HG03175 (cell line): Measurements from ENCODE around the gene COQ8A.
"Not testable (repeated sequence)": the region's sequence is repeated elsewhere in the genome, so short reads cannot be mapped to it uniquely, and the experiment has no call there.

Experiments used
- ATAC-seq: cut with Tn5 transposase; IDR thresholded peaks from one replicate; pipeline ENCODE4 v1.9.1; 2021; ENCODE audit warnings: mild to moderate bottlenecking, moderate library complexity; ENCODE audit not compliant: unreplicated experiment

Gene COQ8A

DNA sequence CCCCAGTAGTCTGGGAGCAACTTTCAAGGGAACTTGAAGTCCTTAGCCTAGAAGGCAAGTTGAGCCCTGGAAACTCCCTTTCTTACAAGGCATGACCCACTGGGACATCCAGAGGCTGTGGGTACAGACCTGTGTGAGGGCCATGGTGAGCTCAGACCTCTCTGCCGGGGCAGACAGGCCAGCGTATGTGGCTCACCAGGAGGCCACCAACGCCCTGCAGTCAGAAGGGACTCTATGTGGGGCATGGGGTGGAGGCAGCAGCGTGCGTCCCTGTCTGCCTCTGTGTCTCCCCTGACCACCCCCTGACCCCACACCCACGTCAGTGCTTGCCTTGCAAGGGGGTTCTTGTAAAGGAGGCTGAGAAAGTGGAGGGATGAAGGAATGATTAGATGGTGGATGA lies 10.8 kb downstream of the COQ8A start:
- ATAC-seq, result no peak

DNA sequence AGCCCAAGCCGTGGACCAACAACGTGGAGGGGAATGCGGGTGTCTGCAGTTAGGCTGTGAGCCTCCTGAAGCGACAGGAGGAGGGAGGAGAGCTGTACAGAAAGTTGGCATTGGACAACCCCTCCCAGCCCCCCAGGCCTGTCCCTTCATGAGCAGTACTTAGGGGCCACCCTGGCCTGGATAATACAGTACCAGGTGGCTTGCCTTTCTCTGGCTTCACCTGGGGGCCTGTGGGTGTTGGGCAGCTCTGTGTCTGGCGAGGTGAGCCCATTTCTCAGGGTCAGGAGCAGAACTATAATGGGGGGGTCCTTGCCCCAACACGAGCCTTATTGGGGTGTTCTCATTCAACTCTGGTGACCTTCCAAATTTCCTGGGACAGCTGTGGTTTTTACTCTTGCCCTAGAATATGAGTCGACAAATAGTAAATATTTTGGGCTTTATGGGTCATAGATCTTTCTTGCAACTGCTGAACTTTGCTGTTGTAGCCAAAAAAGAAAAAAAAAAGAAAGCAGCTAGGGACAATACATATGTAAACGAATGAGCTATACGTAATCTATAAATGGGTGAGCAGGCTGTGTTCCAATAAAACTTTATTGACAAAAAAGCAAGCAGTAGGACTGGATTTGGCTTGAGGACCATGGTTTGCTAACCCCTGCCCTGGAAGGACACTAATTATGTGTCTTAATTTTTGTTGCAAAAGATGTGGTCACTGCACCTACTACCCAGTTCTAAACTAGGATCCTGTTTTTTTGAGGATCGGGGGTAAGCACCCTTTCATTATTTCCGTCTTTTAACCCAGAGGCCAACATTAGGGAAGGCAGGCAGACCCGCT lies 11.4 kb downstream of the COQ8A start:
- no peak for ATAC-seq

DNA sequence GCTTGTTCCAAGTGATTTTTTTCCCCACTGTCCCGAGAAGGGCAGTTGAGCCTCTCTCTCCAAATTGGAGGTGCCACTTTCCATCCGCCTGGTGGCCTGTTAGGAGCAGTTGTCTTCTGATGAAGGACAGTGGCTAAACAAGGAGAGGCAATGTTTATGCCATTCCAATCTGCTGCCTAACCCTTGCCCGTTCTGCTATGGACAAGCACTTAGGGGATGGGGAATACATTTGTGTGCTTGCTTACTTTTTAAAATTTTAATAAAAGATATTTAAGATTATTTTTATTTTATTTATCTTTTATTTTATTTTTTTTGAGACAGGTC lies 12.0 kb downstream of the COQ8A start:
- ATAC-seq, result no peak

DNA sequence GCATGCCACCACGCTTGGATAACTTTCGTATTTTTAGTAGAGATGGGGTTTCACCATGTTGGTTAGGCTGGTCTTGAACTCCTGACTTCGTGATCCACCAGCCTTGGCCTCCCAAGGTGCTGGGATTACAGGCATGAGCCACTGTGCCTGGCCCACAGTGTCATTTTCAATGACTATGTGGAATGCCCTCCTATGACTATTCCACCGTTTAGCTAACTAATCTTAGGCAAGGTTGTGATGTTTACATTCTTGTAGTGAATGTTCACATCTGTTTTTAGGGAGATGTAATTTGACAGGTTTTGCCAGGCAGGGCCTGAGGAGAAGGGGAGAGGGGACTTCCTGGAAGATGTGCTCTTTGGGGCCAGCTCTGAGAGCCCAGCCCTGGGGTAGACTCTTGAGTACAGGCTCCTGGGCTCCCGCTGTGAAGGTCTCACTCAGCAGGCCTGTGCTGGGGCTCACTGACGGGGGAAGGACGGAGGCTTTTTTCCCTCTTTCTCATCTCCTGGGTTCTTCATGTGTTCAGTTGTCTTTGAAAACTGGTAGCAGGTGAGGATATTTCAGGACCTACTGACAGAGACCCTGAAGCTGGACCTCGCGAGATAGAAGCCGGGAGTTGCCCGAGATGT lies 13.2 kb downstream of the COQ8A start:
- ATAC-seq, result no peak

DNA sequence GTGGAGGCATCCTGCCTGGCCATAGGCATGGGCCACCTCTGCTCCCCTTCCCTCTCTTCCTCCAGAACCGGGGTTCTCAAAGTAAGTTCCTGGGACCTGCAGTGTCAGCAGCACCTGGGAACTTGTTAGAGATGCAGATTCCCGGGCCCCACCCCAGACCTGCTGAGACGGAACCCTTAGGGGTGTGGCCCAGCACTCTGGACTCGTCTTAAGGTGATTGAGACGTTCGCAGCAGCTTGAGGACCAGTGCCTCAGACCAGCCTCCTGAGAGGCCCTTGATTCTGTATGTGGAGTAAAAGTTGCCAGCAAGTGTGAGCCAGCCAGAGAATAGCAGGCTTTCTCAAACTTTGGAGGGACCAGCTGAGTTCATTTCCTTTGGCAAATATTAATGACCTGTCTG lies 14.2 kb downstream of the COQ8A start:
- no peak for ATAC-seq

DNA sequence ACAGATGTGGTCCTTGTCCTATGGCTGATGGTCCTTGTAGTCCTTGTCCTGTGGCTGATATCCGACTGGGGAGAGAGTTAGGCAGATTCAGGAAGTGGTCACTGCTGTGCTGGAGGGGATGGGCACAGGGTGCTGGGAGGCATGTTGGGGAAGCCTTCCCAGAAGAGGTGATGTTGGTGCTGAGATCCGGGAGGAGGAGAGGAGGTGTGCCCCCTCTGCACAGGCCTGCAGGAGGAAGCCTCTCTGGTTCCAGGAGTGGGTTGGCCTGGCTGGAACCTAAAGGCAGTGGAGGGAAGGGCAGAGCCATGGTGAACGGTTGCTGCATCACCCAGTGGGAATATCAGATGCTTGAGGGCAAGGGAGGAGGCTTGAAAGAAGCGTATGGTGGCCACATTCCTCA lies 14.7 kb downstream of the COQ8A start:
- ATAC-seq, result no peak

DNA sequence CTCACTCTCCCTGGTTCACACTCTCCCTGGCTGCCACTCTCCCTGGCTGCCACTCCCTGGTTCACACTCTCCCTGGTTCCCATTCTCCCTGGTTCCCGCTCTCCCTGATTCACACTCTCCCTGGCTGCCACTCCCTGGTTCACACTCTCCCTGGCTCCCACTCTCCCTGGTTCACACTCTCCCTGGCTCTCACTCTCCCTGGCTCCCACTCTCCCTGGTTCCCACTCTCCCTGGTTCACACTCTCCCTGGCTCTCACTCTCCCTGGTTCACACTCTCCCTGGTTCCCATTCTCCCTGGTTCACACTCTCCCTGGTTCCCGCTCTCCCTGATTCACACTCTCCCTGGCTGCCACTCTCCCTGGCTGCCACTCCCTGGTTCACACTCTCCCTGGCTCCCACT lies 15.8 kb downstream of the COQ8A start:
- not testable (repeated sequence) for ATAC-seq

DNA sequence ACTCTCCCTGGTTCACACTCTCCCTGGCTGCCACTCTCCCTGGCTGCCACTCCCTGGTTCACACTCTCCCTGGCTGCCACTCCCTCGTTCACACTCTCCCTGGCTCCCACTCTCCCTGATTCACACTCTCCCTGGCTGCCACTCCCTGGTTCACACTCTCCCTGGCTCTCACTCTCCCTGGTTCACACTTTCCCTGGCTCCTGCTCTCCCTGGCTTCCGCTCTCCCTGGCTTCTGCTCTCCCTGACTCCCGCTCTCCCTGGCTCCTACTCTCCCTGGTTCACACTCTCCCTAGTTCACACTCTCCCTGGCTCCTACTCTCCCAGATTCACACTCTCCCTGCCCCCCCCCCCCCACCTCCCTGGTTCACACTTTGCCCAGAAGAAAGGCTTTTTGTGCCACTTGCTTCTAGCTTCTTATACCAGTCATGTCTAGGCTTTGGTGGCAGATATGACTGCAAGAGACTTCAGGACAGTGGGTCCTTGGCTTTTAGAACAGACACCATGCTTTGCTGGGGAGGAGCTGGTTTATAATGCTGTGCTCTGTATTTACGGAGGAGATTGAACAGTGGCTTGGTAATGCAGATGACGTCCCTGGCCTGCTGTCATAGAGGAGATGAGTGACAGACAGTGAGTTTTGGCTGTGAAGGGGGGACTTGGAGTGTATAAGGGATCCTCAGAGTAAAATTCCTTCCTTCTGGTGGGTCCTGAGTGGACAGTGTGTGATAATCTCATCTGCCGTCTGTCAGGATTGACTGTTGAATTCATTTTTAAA lies 17.0 kb downstream of the COQ8A start:
- ATAC-seq, result no peak

DNA sequence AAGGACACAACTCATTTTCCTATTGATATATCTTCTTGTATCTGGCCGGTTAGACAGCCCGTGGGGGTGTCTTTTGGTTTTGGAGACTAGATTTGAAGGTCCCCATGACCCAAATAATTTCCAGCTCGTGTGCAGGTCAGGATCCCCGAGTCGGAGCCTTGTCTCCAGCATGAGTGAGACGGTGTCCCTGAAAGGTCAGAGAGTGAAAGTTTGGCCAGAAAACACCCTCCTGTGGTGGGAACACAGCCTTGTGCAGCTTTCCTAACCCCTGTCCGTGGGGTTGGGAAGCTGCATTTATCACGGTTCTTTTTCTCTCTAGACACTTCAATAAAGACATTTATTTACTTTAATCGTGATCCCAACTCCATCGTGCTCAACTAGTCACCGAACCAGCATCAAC lies 17.6 kb downstream of the COQ8A start:
- no peak for ATAC-seq

DNA sequence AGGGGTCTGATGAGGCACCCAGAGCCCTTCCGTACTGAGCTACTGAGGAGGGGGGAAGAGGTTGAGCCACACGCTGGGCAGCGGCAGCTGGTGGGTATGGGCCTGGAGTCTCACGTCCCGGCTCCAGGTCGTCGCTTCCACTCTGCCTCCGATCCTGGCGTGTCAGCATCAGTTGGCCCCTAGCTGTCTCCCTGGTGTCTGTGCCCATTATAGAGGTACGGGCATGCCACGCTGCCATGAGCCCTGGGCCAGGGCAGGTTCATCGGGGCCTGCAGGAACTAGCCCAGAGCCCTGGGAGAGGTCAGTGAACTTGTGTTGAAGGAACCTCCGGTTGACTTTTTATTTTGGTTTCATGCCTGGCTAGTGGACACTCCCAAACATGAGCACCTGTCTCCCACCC lies 18.2 kb downstream of the COQ8A start:
- ATAC-seq, result no peak

DNA sequence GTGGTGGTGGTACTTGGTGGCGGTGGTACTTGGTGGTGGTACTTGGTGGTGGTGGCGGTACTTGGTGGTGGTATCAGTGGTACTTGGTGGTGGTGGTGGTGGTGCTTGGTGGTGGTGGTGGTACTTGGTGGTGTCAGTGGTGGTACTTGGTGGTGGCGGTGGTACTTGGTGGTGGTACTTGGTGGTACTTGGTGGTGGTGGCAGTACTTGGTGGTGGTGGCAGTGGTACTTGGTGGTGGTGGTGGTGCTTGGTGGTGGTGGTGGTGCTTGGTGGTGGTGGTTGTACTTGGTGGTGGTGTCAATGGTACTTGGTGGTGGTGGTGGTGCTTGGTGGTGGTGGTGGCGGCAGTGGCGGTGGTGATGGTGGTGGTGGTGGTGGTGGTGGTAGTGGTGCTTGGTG lies 20.2 kb downstream of the COQ8A start:
- ATAC-seq, result no peak

DNA sequence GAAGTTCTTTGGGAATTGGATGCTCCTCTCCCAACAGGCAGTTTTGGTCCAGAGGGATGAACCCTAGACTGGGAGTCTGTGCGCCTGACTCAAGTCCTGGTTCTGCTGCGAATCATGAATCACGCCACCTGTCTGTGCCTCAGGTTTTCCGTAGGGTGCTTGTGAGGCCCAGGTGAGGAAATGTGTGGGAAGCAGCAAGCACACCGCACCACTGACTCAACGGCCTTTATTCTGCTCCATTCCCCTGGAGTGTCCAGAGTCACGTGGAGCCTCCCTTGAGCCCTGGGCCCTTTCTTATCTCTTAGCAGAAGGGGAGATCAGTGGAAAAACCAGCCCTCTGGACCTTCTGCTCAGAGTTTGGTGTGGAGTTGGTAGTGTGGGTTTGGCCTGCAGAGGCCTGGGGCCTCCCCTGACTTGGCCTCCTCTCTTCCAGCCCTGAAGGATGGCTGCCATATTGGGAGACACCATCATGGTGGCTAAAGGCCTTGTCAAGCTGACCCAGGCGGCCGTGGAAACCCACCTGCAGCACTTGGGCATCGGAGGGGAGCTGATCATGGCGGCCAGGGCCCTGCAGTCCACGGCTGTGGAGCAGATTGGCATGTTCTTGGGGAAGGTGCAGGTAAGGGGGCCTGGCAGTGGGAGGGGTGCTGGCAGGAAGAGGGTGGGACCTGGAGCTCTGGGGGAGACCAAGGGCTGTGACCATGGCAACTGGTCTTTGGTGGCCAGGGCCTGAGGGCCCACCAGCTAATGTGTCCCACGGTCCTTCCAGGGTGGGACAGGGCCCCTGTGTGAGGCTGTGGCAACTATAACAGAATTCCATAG lies 21.1 kb downstream of the COQ8A start:
- ATAC-seq, result no peak

DNA sequence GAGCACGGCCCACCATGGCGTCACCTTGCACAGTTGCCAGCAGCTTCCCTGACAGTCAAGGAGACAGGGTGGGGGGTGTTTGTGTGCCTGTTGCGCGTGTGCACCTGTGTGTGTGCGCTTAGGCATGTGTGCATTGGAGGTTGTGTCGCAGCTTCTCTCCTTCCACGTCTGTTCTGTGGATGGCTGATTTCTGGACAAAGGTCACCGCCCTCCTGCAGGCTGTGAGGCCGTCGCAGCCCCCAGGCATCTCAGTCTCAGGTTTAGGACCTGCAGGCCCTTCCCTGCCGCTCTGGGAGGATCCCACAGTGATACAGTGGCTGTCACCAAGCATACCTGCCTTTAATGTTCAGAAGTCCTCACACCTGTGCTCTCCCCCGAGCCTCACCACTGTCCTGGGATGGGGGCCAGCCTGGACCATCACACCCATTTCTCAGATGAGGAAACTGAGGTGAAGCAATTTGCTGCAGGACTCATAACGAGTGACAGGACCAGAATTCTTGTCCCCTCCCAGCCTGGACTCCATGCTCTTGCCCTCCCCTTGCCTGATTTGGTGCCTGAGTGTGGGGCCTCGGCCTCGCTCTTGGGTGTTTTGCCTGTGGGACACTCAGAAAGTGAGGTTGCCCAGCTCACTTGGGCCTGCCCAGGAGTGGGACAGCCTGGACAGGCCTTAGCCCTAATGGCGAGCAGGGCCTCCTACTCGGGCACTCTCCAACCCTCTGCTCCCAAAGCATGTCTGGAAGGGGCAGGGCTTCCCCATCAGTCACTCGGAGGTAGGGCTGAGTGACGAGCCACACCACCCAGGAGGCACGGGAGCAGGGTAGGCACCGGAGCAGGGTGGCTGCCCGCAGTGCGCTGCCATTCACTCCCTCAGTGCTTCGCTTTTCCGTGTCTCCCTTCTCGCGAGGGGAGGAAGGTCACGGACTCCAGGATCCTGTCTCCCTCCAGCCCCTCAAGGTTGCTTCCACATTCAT lies 22.6 kb downstream of the COQ8A start:
- no peak for ATAC-seq

DNA sequence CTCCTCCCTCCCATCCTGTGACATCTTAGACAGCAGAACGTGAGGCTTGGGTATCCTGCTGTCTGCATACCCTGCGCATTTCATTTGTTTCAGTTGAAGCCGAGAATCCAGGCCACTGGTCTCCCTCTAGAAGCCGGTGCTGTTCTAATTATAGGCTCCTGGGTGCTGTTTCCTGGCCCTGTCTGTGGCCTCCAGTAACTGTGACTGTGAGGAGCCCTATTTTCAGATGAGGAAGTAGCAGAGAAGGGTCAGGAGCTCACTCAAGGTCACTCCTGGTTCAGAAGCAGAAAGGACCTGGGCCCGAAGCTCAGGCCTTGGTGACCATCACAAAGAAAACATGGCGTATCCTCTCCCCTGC lies 24.0 kb downstream of the COQ8A start:
- ATAC-seq, result no peak

DNA sequence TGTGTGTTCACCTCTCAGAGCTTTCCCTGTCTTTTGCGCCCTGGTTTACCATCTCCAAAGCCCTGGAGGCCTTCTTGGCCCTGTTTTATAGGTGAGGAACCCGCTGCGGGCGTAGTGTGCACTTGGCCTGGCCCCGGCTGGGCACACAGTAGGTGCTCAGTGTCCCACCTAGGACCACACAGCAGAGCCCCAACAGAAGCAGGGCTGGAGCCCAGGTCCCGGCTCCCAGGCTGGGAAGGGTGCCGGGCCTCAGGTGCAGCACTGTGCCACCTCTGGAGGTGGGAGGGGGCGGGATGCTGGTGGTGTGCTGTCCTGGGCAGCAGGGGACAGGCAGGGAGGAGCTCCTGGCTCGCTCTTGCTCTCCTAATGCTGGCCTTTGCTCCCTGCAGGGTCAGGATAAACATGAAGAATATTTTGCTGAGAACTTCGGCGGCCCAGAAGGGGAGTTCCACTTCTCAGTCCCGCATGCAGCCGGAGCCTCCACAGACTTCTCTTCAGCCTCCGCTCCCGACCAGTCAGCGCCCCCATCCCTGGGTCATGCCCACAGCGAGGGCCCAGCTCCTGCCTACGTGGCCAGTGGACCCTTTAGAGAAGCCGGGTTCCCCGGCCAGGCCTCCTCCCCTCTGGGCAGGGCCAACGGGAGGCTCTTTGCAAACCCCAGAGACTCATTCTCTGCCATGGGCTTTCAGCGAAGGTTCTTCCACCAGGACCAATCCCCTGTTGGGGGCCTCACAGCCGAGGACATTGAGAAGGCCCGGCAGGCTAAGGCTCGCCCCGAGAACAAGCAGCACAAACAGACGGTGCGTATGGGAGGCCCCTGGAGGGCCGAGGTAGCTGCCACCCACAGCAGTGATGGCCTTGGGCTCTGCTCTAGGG lies 24.8 kb downstream of the COQ8A start:
- ATAC-seq, result no peak

DNA sequence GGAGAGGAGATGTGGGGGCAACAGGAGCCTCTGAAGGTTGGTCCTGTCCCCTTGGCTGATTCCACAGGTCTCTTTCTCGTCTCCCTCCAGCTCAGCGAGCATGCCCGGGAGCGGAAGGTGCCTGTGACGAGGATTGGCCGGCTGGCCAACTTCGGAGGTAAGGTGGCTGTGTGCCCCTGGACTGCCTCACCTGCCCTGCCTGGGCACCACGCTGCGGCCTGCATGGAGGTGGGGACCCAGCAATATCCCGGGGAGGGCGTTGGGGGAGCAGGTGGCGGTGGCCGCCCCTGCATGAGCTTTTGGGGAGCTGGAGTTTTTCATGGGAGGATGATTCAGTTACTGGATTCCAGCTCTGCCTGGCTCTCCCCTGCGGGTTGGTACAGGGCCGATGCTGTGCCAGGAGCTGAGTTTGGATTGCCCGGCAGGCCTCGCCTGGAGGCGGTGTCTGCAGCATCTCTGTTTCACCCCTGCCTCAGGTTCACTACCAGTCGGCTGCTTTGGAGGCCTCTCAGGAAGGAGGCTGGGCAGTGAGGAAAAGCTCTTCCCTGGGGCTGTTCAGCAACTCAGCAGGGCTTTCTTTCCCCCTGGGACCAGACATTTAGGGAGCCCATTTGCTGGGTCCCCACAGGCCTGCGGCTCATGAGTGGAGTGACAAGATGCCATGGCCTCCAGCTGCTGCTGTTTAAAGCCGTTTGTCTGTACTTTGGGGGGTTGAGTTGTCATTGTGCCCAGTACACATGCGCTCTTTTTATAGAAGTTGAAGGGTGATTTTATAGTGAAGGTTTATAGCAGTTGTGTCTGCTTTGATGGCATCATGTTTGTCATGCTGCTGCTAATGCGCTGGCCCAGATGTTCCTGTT lies 25.7 kb downstream of the COQ8A start:
- ATAC-seq, result no peak

DNA sequence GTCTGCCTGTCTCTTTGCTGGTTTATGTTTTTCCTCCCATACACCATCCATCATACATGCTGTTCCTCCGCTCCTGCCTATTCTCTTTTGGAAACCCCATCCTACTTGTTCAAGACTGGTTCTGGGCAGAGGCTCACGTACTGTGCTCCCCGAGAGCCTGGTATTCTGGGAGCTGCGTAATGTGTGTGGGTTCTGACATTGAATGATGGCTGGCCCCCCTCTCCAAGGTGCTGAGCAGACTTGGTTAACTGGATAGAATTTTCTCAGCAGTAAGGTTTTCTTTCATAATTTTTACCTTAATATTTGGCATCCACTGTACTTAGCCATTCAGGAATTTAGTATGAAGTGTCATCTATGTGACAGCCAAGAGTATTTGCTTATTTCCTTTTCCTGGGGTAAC lies 26.6 kb downstream of the COQ8A start:
- no peak for ATAC-seq

DNA sequence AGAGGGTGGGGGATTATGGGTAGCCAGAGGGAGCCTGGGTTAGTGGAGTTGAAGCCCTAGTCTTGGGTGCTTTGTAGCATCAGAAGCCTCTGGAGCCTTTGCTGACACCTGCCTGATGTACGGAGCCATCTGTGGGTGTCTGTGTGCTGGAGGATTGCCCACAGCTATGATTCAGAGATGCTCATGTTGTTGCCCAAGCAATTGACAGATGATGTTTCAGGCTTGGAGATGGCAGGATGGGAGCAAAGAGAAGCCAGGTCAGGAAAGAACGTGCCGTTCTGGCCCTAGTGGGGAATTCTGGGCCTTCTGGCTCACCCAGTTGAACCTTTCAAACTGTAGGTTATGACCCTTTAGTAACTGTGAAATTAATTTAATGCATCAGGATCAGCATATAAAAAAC lies 27.6 kb downstream of the COQ8A start:
- no peak for ATAC-seq
